Activated CD4-positive, alpha-beta memory T cell treated with anti-CD3 and anti-CD28 coated beads for 36 hours (primary cell): ENCODE data around the gene FAM117B. TPM values are rescaled to one million over a fixed set of nuclear protein-coding genes. Genes with fewer than 3 reads are reported as not detected.

Source experiments
- CTCF ChIA-PET: fragments of 350-600 bp; sonication (Branson Sonifier 250); formaldehyde crosslinking; loops from one replicate; lab custom pipeline; 2021; ENCODE audit warnings: antibody characterized with exemption, inconsistent platforms; lab: Charles Lee
- POLR2A ChIA-PET: fragments of 350-600 bp; sonication (Branson Sonifier 250); formaldehyde crosslinking; loops from one replicate; lab custom pipeline; 2021; ENCODE audit warnings: antibody characterized with exemption; lab: Charles Lee
- DNase-seq: peaks from one replicate; pipeline ENCODE4 v3.0.0-alpha.2; 2020
- H3K27ac Mint-ChIP-seq: one replicate; pipeline ENCODE4 v1.8.0; 2021; ENCODE audit warnings: mixed read lengths
- H3K27me3 Mint-ChIP-seq: one replicate; pipeline ENCODE4 v1.8.0; 2021; ENCODE audit warnings: mixed read lengths
- H3K36me3 Mint-ChIP-seq: one replicate; pipeline ENCODE4 v1.8.0; 2021; ENCODE audit warnings: mixed read lengths
- H3K4me1 Mint-ChIP-seq: one replicate; pipeline ENCODE4 v1.8.0; 2021; ENCODE audit warnings: low read depth, mixed read lengths
- H3K4me3 Mint-ChIP-seq: one replicate; pipeline ENCODE4 v1.8.0; 2021; ENCODE audit warnings: mild to moderate bottlenecking, mixed read lengths
- H3K9me3 Mint-ChIP-seq: one replicate; pipeline ENCODE4 v1.8.0; 2021; ENCODE audit warnings: mixed read lengths
- intact Hi-C: fragments of 100-400 bp; cut with micrococcal nuclease; formaldehyde crosslinking; loops from one replicate; pipeline ENCODE4 v1.15.1; 2023
- total RNA-seq, 2 experiments: library from RNA; stranded (reverse); gene quantifications; one replicate each; pipeline ENCODE4 v1.2.3, GENCODE V29; 2021

FAM117B gene
- total RNA-seq, 2 experiments from 2014 or later: 5.8 to 5.9 TPM

GRCh38 chr2:202610380-202610779 is 24.4 kb upstream of the FAM117B start:
- Mint-ChIP-seq H3K9me3 (no peaks in the 10 kb centered on the region), H3K4me1 (peaks cover 6% of the 10 kb centered on the region), H3K36me3 (no peaks in the 10 kb centered on the region), H3K4me3 (no peak overlapping the region), H3K27me3 (no peaks in the 10 kb centered on the region), H3K27ac (no peak overlapping the region)
- POLR2A ChIA-PET: no interaction called here
- intact Hi-C loops: no loop called here
- DNase-seq: no peak
- CTCF ChIA-PET: no interaction called here

GRCh38 chr2:202612145-202612544 is 22.6 kb upstream of the FAM117B start:
- no peaks in the 10 kb centered on the region for H3K9me3 Mint-ChIP-seq
- ChIA-PET CTCF (no interaction called here), POLR2A (no interaction called here)
- no peaks in the 10 kb centered on the region for H3K27me3 Mint-ChIP-seq
- no peak overlapping the region for H3K4me3 Mint-ChIP-seq
- H3K36me3 Mint-ChIP-seq: no peaks in the 10 kb centered on the region
- H3K27ac Mint-ChIP-seq: no peak overlapping the region
- no peak for DNase-seq
- intact Hi-C loops: no loop called here
- H3K4me1 Mint-ChIP-seq: peaks cover 6% of the 10 kb centered on the region

DNA sequence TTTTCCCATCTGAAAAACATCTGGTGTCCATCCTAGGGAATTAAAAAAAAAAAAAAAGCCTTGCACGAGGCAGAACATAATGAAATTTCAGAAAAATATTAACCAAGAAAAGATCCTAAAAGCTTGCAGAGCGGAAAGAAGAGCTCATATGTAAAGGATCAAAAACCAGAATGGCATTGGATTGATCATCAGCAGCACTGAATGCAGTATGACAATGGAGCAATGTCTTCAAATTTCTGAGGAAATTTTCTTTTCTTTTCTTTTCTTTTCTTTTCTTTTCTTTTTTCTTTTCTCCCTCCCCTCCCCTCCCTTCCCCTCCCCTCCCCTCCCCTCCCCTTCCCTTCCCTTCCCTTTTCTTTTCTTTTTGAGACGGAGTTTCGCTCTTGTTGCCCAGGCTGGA is 21.3 kb upstream of the FAM117B start:
- Mint-ChIP-seq H3K27ac (no peak overlapping the region), H3K27me3 (no peaks in the 10 kb centered on the region), H3K9me3 (no peaks in the 10 kb centered on the region), H3K36me3 (no peaks in the 10 kb centered on the region), H3K4me3 (no peak overlapping the region), H3K4me1 (peaks cover 6% of the 10 kb centered on the region)
- DNase-seq: no peak
- POLR2A ChIA-PET: no interaction called here
- CTCF ChIA-PET: interaction anchor here (0.6 kb wide), 1 partner anchor 11 kb away, joined by 7 read pairs; no protein-coding TSS in a partner anchor
- intact Hi-C loops: no loop called here

- Mint-ChIP-seq H3K27ac (no peak overlapping the region), H3K4me1 (no peaks in the 10 kb centered on the region), H3K4me3 (no peak overlapping the region), H3K36me3 (no peaks in the 10 kb centered on the region), H3K27me3 (no peaks in the 10 kb centered on the region), H3K9me3 (no peaks in the 10 kb centered on the region)
- DNase-seq: no peak
- CTCF ChIA-PET: no interaction called here
- intact Hi-C loops: no loop called here
- POLR2A ChIA-PET: no interaction called here
These were observed 10.6 kb upstream of the FAM117B start for GRCh38 chr2:202624133-202624532.

DNA sequence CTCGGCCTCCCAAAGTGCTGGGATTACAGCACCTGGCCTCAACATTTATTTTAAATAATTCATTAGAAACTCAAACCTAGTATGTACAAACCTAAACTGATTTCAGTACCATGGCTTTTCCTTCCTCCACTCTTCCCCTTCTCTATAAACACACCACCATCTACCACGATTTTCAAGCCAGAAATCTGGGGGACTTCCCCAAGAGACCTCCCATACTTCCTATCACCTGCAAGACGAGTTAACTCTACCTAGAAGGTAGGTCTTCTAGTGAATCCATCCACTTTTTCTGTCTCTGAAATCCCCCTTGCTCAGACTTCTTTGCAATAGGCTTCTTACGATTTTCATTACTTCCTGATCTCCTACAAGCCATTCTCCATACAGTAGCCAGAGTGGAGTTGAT is 7.7 kb upstream of the FAM117B start:
- POLR2A ChIA-PET: no interaction called here
- Mint-ChIP-seq H3K27me3 (no peaks in the 10 kb centered on the region), H3K36me3 (no peaks in the 10 kb centered on the region), H3K4me1 (no peaks in the 10 kb centered on the region), H3K27ac (no peak overlapping the region), H3K9me3 (no peaks in the 10 kb centered on the region), H3K4me3 (no peak overlapping the region)
- intact Hi-C loops: no loop called here
- no peak for DNase-seq
- CTCF ChIA-PET: no interaction called here

DNA sequence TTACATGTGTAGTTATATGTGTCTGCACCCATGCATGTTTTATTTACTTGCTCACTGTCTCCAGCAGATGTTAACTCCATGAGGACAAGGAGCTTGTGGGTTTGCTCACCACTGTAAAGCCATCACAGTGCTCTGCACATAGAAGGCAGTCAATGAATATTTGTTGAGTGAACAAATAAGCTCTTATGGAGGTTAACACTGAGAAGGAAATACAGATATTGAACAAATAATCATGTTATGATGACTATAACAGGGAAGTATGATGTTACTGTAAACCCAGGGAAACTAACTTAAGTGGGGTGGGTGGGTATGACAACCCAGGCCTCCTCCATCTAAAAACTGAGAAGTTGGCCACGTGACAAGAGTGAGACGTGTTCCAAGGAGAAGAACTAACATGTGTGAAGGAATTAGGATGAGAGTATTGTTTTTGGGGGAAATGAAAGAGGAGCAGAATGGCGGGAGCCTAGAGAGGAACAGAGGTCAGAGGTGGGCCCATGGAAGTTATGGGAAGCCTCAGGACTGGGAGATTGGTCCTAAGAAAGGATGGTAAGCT is 6.0 kb upstream of the FAM117B start:
- no peak for DNase-seq
- H3K4me3 Mint-ChIP-seq: no peak overlapping the region
- ChIA-PET CTCF (no interaction called here), POLR2A (no interaction called here)
- no peaks in the 10 kb centered on the region for H3K9me3 Mint-ChIP-seq
- no peaks in the 10 kb centered on the region for H3K36me3 Mint-ChIP-seq
- H3K27ac Mint-ChIP-seq: no peak overlapping the region
- H3K27me3 Mint-ChIP-seq: no peaks in the 10 kb centered on the region
- intact Hi-C loops: no loop called here
- H3K4me1 Mint-ChIP-seq: peaks cover 3% of the 10 kb centered on the region

DNA sequence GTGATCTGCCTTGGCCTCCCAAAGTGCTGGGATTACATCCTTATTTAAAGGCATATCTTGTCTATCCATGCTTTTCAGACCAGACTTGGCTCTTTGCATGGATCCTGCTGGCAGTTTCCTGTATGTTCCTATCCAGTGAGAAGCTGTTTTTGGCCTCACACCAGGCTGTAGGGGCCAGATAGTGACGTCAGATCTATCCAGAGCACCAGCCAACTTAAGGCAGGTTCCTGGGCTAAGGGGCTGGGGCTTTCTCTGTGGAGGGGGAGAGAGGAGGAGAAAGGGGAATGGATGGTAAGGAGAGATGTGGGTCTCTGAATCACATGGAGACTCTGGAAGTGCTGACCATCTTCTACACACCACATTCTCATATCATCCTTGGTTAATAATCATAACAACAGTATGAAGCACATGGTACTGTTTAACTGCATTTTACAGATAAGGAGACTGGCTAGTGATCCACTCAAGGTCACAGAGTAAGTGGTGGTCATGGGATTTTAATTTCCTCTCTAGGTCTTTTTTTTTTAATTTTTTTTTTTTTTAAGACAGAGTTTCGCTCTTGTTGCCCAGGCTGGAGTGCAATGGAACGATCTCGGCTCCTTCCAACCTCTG is 2.0 kb upstream of the FAM117B start:
- H3K27ac Mint-ChIP-seq: no peak overlapping the region
- no peaks in the 10 kb centered on the region for H3K9me3 Mint-ChIP-seq
- ChIA-PET POLR2A (no interaction called here), CTCF (interaction anchor here (1.4 kb wide), 1 partner anchor 44 kb away, joined by 7 read pairs; no protein-coding TSS in a partner anchor)
- peaks cover 24% of the 10 kb centered on the region for H3K4me1 Mint-ChIP-seq
- peaks cover 5% of the 10 kb centered on the region for H3K36me3 Mint-ChIP-seq
- H3K27me3 Mint-ChIP-seq: no peaks in the 10 kb centered on the region
- H3K4me3 Mint-ChIP-seq: no peak overlapping the region
- DNase-seq: no peak
- intact Hi-C loops: loop anchor here (5.0 to 10.0 kb wide), 5 partner anchors 255 to 1382 kb away; partner anchors contain the start of gene BMPR2

- ChIA-PET POLR2A (no interaction called here), CTCF (no interaction called here)
- Mint-ChIP-seq H3K4me1 (peaks cover 30% of the 10 kb centered on the region), H3K9me3 (no peaks in the 10 kb centered on the region), H3K27me3 (no peaks in the 10 kb centered on the region), H3K36me3 (peaks cover 5% of the 10 kb centered on the region), H3K4me3 (peak overlapping the region; percentile 95), H3K27ac (peak overlapping the region; percentile 94)
- intact Hi-C loops: loop anchor here (5.0 to 10.0 kb wide), 5 partner anchors 256 to 1381 kb away; partner anchors contain the start of gene BMPR2
- DNase-seq: no peak
These were observed 1.3 kb upstream of the FAM117B start for GRCh38 chr2:202633470-202633869.

DNA sequence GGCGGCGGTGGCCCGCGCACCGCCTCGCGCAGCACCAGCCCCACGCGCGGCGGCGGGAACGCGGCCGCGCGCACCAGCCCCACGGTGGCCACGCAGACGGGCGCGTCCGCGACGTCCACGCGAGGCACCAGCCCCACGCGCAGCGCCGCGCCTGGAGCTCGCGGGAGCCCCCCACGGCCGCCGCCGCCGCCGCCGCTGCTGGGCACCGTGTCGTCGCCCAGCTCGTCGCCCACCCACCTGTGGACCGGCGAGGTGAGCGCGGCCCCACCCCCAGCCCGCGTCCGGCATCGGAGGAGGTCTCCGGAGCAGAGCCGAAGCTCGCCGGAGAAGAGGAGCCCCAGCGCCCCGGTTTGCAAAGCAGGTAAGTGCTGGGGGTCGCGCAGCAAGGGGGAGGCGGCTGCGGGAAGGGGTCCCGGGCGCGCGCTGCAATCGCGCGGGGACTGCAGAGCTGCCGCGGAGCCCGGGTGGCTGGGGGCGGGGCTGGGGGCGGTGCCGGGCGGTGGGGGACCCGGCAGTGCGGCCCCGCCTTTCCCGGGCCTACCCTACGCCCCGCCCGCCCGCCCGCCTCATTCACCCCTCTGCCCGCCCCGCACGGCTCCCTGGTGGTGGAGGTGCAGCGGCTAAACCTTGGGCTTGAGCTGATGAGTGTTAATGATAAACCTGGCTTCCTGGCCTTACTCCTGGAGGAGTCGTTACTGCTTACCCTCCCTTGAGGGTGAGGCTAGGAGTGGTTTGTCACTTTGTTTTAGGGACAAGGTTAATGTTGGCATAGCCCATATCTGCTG is 851 bp downstream of the FAM117B start:
- Mint-ChIP-seq H3K9me3 (no peaks in the 10 kb centered on the region), H3K36me3 (peaks cover 5% of the 10 kb centered on the region), H3K4me3 (peak overlapping the region; percentile 95), H3K27me3 (no peaks in the 10 kb centered on the region), H3K4me1 (peaks cover 50% of the 10 kb centered on the region), H3K27ac (peak overlapping the region; percentile 93)
- POLR2A ChIA-PET: interaction anchor here (0.9 to 2.2 kb wide), 5 partner anchors 8 to 369 kb away, joined by 3 to 10 read pairs (median 5); partner anchors contain the start of gene ICA1L
- intact Hi-C loops: loop anchor here (2.0 to 10.0 kb wide), 8 partner anchors 235 to 1379 kb away; partner anchors contain the start of genes CYP20A1, ICA1L and ICOS
- CTCF ChIA-PET: interaction anchor here (1.1 to 3.2 kb wide), 4 partner anchors 20 to 65 kb away, joined by 3 to 17 read pairs (median 4); no protein-coding TSS in a partner anchor
- peak; percentile 89 for DNase-seq

GRCh38 chr2:202636213-202636513 is 1.4 kb downstream of the FAM117B start:
- intact Hi-C loops: loop anchor here (2.0 to 10.0 kb wide), 6 partner anchors 361 to 1379 kb away; partner anchors contain the start of gene CYP20A1
- POLR2A ChIA-PET: interaction anchor here (0.7 to 2.2 kb wide), 4 partner anchors 8 to 235 kb away, joined by 3 to 10 read pairs (median 6); partner anchors contain the start of gene ICA1L
- peak overlapping the region; percentile 93 for H3K27ac Mint-ChIP-seq
- H3K4me1 Mint-ChIP-seq: peaks cover 55% of the 10 kb centered on the region
- H3K4me3 Mint-ChIP-seq: peak overlapping the region; percentile 84
- H3K36me3 Mint-ChIP-seq: peaks cover 5% of the 10 kb centered on the region
- H3K9me3 Mint-ChIP-seq: no peaks in the 10 kb centered on the region
- H3K27me3 Mint-ChIP-seq: no peaks in the 10 kb centered on the region
- DNase-seq: no peak
- CTCF ChIA-PET: interaction anchor here (1.1 to 3.2 kb wide), 3 partner anchors 47 to 64 kb away, joined by 3 to 17 read pairs (median 4); no protein-coding TSS in a partner anchor

DNA sequence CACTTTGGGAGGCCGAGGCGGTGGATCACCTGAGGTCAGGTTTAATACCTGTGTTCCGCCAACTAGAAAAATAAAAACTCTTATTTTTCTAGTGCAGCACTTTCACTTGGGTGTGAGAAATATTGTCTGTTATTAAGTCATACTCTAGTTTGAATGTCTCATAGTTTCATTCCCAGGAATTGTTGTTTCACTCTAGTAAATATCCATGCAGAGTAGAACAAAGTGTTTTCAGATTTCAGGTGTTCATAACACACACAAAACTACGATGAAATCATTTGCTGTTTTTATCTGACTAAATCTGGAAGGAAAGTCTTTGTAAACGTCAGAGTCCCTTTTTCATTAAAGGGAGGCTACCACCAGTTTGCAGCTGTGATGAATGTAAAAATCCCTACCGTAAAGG is 4.0 kb downstream of the FAM117B start:
- H3K36me3 Mint-ChIP-seq: peaks cover 5% of the 10 kb centered on the region
- peaks cover 57% of the 10 kb centered on the region for H3K4me1 Mint-ChIP-seq
- POLR2A ChIA-PET: interaction anchor here (1.9 kb wide), 1 partner anchor 62 kb away, joined by 7 read pairs; no protein-coding TSS in a partner anchor
- intact Hi-C loops: loop anchor here (1.0 to 10.0 kb wide), 8 partner anchors 18 to 1376 kb away; partner anchors contain the start of gene CYP20A1
- CTCF ChIA-PET: interaction anchor here (0.5 kb wide), 1 partner anchor 63 kb away, joined by 3 read pairs; no protein-coding TSS in a partner anchor
- peak; percentile 26 for DNase-seq
- H3K27me3 Mint-ChIP-seq: no peaks in the 10 kb centered on the region
- H3K4me3 Mint-ChIP-seq: peak overlapping the region; percentile 46
- no peaks in the 10 kb centered on the region for H3K9me3 Mint-ChIP-seq
- H3K27ac Mint-ChIP-seq: peak overlapping the region; percentile 92
